Left ventricle myocardium inferior (tissue), 1 donor: Measurements from ENCODE around the gene CYP46A1. TPM values are rescaled to one million over a fixed set of nuclear protein-coding genes. Genes with fewer than 3 reads are reported as not detected.

Experiments used
- DNase-seq: peaks from one replicate; pipeline ENCODE4 v3.0.0-alpha.2; 2020
- H3K27ac ChIP-seq: fragments of 200-600 bp; replicated peaks from 2 replicates; pipeline ENCODE4 v1.8.0; 2021
- H3K27me3 ChIP-seq: fragments of 200-600 bp; 2 replicates; pipeline ENCODE4 v1.8.0; 2021; ENCODE audit warnings: low read depth
- H3K36me3 ChIP-seq: fragments of 200-600 bp; 2 replicates; pipeline ENCODE4 v1.8.0; 2021
- H3K4me1 ChIP-seq: fragments of 200-600 bp; 2 replicates; pipeline ENCODE4 v1.8.0; 2021
- H3K4me3 ChIP-seq: fragments of 200-600 bp; 2 replicates; pipeline ENCODE4 v1.8.0; 2021; ENCODE audit warnings: mild to moderate bottlenecking, moderate library complexity
- H3K9me3 ChIP-seq: fragments of 200-600 bp; replicated peaks from 2 replicates; pipeline ENCODE4 v1.8.0; 2021
- CTCF ChIP-seq: fragments of 200-600 bp; IDR thresholded peaks from 2 replicates; pipeline ENCODE4 v1.8.0; 2021; ENCODE audit warnings: antibody characterized with exemption, mild to moderate bottlenecking, borderline replicate concordance
- intact Hi-C: fragments of 100-400 bp; cut with micrococcal nuclease; formaldehyde crosslinking; loops from one replicate; pipeline ENCODE4 v1.11.0; 2022
- total RNA-seq: library from RNA; stranded (reverse); fragmentation: NEBNext Ultra II Directional; extraction: Animal tissue kit (Norgen Biotek cat#: 25700); gene quantifications from one replicate; pipeline ENCODE4 v1.2.1, GENCODE V29; 2021
- donor health status: DM: no; HTN: yes; CAD: no; lungs with severe emphysema.

Gene CYP46A1
- total RNA-seq, 1 donor from 2014 or later = 4.2 TPM

- TF ChIP-seq CTCF = no peak
- Histone ChIP-seq H3K4me3 (no peak overlapping the region), H3K9me3 (peaks cover 20% of the 10 kb centered on the region), H3K27me3 (peaks cover 18% of the 10 kb centered on the region), H3K27ac (no peak overlapping the region), H3K36me3 (no peaks in the 10 kb centered on the region), H3K4me1 (peaks cover 26% of the 10 kb centered on the region)
- intact Hi-C loops = no loop called here
- no peak for DNase-seq
Observed at GRCh38 chr14:99679996-99680395, 4.1 kb upstream of the CYP46A1 start.

- Histone ChIP-seq H3K36me3 (no peaks in the 10 kb centered on the region), H3K27me3 (peaks cover 6% of the 10 kb centered on the region), H3K9me3 (peaks cover 20% of the 10 kb centered on the region), H3K27ac (no peak overlapping the region), H3K4me1 (peaks cover 26% of the 10 kb centered on the region), H3K4me3 (no peak overlapping the region)
- intact Hi-C loops = no loop called here
- TF ChIP-seq CTCF = no peak
- DNase-seq = no peak
Observed at GRCh38 chr14:99681101-99681831, 2.8 kb upstream of the CYP46A1 start.

- Histone ChIP-seq H3K36me3 (no peaks in the 10 kb centered on the region), H3K4me1 (peaks cover 26% of the 10 kb centered on the region), H3K27me3 (peaks cover under 1% of the 10 kb centered on the region), H3K4me3 (no peak overlapping the region), H3K9me3 (peaks cover 20% of the 10 kb centered on the region), H3K27ac (no peak overlapping the region)
- DNase-seq = no peak
- no peak for TF ChIP-seq CTCF
- intact Hi-C loops = no loop called here
Observed at GRCh38 chr14:99681832-99682148, 2.3 kb upstream of the CYP46A1 start.

- H3K36me3 ChIP-seq = no peaks in the 10 kb centered on the region
- intact Hi-C loops = no loop called here
- DNase-seq = peak; percentile 83
- H3K4me3 ChIP-seq = peak overlapping the region; percentile 79
- H3K4me1 ChIP-seq = peaks cover 16% of the 10 kb centered on the region
- peaks cover 12% of the 10 kb centered on the region for H3K9me3 ChIP-seq
- peak overlapping the region; percentile 69 for H3K27ac ChIP-seq
- H3K27me3 ChIP-seq = no peaks in the 10 kb centered on the region
- TF ChIP-seq CTCF = peak; percentile 96
Observed at GRCh38 chr14:99682809-99683618, 1.1 kb upstream of the CYP46A1 start.

GRCh38 chr14:99684410-99684934 lies 374 bp downstream of the CYP46A1 start:
- H3K4me1 ChIP-seq = peaks cover 16% of the 10 kb centered on the region
- H3K36me3 ChIP-seq = no peaks in the 10 kb centered on the region
- peak overlapping the region; percentile 79 for H3K4me3 ChIP-seq
- intact Hi-C loops = no loop called here
- no peak for TF ChIP-seq CTCF
- peak overlapping the region; percentile 84 for H3K27ac ChIP-seq
- no peaks in the 10 kb centered on the region for H3K27me3 ChIP-seq
- DNase-seq = no peak
- no peaks in the 10 kb centered on the region for H3K9me3 ChIP-seq
